ENCODE measurements around the gene AQP1.

The AQP1 gene

GRCh38 chr7:30956704-30957103 lies 45.1 kb downstream of the AQP1 start:
- no peak overlapping the region for H3K4me3 ChIP-seq (replicated peaks in 1 of 2; ENCODE audit: low read depth in 2 of 2, low read length in 2 of 2)
- DNase-seq (ENCODE audit: low read depth in 2 of 2) = no peak
- no peak for TF ChIP-seq CTCF (IDR thresholded peaks at IDR 0.05; ENCODE audit: low read depth, low read length)

GRCh38 chr7:30963842-30964241 lies 52.2 kb downstream of the AQP1 start, which contains the start of gene GHRHR:
TSS of gene GHRHR (plus strand) at chr7:30963953. CDS start at chr7:30964069, 116 bp downstream.
- DNase-seq (ENCODE audit: low read depth in 2 of 2) = no peak
- no peak for TF ChIP-seq CTCF (IDR thresholded peaks at IDR 0.05; ENCODE audit: low read depth, low read length)

GRCh38 chr7:30965372-30965771 lies 53.7 kb downstream of the AQP1 start:
- no peak for DNase-seq (ENCODE audit: low read depth in 2 of 2)
- no peak overlapping the region for H3K4me3 ChIP-seq (replicated peaks in 1 of 2; ENCODE audit: low read depth in 2 of 2, low read length in 2 of 2)
- no peak for TF ChIP-seq CTCF (IDR thresholded peaks at IDR 0.05; ENCODE audit: low read depth, low read length)

More at GRCh38 chr7:30963842-30964241, 52.2 kb downstream of the AQP1 start, which contains the start of gene GHRHR:
- no peak within 1 kb of the TSS for H3K4me3 ChIP-seq (replicated peaks in 1 of 2; ENCODE audit: low read depth in 2 of 2, low read length in 2 of 2)

GRCh38 chr7:30965883-30966282 lies 54.2 kb downstream of the AQP1 start:
- no peak for TF ChIP-seq CTCF (IDR thresholded peaks at IDR 0.05; ENCODE audit: low read depth, low read length)
- H3K4me3 ChIP-seq (replicated peaks in 1 of 2; ENCODE audit: low read depth in 2 of 2, low read length in 2 of 2) = no peak overlapping the region
- DNase-seq (ENCODE audit: low read depth in 2 of 2) = no peak

GRCh38 chr7:30968294-30968693 lies 56.6 kb downstream of the AQP1 start:
- H3K4me3 ChIP-seq (replicated peaks in 1 of 2; ENCODE audit: low read depth in 2 of 2, low read length in 2 of 2) = no peak overlapping the region
- no peak for TF ChIP-seq CTCF (IDR thresholded peaks at IDR 0.05; ENCODE audit: low read depth, low read length)
- no peak for DNase-seq (ENCODE audit: low read depth in 2 of 2)

GRCh38 chr7:30968747-30969603 lies 57.3 kb downstream of the AQP1 start:
- no peak for TF ChIP-seq CTCF (IDR thresholded peaks at IDR 0.05; ENCODE audit: low read depth, low read length)
- no peak overlapping the region for H3K4me3 ChIP-seq (replicated peaks in 1 of 2; ENCODE audit: low read depth in 2 of 2, low read length in 2 of 2)
- DNase-seq (ENCODE audit: low read depth in 2 of 2) = no peak

Data from cardiac fibroblast (primary cell).